ENCODE data around the gene FKBP1A.

DNA sequence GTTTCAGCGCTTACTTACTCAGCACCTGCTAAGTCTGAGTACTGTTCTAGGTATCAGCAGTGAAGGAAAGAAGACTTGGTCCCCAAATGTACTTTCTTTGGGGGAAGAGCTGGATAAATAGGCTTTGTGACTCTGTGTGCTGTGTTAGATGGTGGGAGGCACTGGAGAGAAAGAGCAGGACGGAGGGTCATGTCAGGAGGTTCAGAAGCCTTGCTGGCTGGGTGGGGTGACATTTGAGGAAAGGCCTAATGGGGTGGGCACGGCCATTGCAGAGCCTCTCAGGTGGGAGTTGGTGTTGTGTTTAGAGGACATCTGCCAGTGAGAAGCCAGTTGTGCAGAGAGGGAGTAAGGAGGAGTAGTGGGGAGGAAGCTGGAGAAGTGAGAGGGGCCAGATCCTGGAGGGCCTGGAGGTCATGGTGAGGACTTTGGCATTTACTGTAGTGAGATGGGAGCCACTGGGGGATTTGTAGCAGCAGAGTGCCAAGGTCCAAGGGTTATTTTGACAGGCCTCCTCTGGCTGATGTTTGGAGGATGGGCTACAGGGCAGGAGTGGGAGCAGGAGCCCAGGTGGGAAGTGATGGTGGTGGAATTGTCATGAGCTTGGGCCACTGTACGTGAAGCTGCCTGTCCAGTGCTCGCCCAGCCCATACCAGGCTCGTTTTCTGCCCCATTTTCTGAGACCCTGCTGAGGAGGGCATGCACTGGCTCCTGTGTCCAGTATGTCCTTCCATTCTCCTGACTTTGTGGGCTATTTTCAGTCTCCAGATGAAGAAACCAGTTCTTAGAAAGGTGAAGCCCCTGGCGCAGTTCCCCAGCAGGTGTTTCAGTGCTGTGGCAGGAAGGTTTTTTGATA is 64.8 kb downstream of the FKBP1A start:
- TF ChIP-seq RCOR1 (IDR thresholded peaks at IDR 0.05; ENCODE audit: insufficient replicate concordance, low read length) (no peak), POLR2A (IDR thresholded peaks at IDR 0.05; ENCODE audit: low read depth, low read length) (no peak), MAZ (IDR thresholded peaks at IDR 0.05; ENCODE audit: borderline replicate concordance, low read depth, low read length) (no peak), FOS (IDR thresholded peaks at IDR 0.05; ENCODE audit: low read depth, low read length) (no peak), RAD21 (IDR thresholded peaks at IDR 0.05; ENCODE audit: low read length) (no peak), BHLHE40 (IDR thresholded peaks at IDR 0.05; ENCODE audit: low read depth, low read length) (no peak), RFX5 (IDR thresholded peaks at IDR 0.05; ENCODE audit: low read depth, low read length) (no peak)
- TF ChIP-seq, protein P1, sequence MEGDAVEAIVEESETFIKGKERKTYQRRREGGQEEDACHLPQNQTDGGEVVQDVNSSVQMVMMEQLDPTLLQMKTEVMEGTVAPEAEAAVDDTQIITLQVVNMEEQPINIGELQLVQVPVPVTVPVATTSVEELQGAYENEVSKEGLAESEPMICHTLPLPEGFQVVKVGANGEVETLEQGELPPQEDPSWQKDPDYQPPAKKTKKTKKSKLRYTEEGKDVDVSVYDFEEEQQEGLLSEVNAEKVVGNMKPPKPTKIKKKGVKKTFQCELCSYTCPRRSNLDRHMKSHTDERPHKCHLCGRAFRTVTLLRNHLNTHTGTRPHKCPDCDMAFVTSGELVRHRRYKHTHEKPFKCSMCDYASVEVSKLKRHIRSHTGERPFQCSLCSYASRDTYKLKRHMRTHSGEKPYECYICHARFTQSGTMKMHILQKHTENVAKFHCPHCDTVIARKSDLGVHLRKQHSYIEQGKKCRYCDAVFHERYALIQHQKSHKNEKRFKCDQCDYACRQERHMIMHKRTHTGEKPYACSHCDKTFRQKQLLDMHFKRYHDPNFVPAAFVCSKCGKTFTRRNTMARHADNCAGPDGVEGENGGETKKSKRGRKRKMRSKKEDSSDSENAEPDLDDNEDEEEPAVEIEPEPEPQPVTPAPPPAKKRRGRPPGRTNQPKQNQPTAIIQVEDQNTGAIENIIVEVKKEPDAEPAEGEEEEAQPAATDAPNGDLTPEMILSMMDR (conservative IDR thresholded peaks at IDR 0.05; ENCODE audit: low read depth, low read length) = no peak
- TF ChIP-seq, protein P2, sequence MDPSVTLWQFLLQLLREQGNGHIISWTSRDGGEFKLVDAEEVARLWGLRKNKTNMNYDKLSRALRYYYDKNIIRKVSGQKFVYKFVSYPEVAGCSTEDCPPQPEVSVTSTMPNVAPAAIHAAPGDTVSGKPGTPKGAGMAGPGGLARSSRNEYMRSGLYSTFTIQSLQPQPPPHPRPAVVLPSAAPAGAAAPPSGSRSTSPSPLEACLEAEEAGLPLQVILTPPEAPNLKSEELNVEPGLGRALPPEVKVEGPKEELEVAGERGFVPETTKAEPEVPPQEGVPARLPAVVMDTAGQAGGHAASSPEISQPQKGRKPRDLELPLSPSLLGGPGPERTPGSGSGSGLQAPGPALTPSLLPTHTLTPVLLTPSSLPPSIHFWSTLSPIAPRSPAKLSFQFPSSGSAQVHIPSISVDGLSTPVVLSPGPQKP (IDR thresholded peaks at IDR 0.05; ENCODE audit: borderline replicate concordance, low read depth, low read length) = no peak
